Measurements from ENCODE around the gene ERN2.

Gene ERN2

GRCh38 chr16:23683487-23683886 lies 29.5 kb downstream of the ERN2 start:
- no peak for DNase-seq

DNA sequence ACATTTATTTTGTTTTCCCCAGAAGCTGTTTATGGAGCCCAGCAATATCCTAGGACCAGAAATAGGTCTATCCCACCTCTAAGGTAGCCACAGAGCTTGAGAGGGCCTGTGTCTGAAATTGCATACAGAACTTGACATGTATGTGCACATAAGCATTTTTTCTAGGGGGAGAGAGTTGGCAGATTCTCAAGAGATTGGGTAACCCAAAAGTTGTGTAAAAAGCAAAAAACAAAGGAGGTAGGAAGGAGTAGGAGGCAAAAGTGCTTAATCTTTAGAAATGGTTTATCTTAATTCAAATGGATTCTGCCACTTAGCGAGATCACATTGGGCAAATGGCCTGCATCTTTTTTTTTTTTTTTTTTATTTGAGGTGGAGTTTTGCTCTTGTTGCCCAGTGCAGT lies 30.8 kb downstream of the ERN2 start:
- DNase-seq, result no peak

DNA sequence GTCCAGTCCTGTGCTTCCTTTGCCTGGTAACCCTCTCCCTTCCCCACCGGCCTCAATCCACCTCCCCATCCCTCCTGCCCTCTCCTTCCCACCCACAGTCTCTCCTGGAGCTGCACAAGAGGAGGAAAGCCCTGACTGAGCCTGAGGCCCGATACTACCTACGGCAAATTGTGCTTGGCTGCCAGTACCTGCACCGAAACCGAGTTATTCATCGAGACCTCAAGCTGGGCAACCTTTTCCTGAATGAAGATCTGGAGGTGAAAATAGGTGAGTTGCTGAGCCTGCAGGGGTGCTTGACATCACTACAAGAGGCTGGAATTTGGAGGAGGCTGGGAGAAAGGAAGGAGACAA lies 33.1 kb downstream of the ERN2 start:
- no peak for DNase-seq

GRCh38 chr16:23679274-23679985 lies 33.6 kb downstream of the ERN2 start:
- peak; percentile 17 for DNase-seq

DNA sequence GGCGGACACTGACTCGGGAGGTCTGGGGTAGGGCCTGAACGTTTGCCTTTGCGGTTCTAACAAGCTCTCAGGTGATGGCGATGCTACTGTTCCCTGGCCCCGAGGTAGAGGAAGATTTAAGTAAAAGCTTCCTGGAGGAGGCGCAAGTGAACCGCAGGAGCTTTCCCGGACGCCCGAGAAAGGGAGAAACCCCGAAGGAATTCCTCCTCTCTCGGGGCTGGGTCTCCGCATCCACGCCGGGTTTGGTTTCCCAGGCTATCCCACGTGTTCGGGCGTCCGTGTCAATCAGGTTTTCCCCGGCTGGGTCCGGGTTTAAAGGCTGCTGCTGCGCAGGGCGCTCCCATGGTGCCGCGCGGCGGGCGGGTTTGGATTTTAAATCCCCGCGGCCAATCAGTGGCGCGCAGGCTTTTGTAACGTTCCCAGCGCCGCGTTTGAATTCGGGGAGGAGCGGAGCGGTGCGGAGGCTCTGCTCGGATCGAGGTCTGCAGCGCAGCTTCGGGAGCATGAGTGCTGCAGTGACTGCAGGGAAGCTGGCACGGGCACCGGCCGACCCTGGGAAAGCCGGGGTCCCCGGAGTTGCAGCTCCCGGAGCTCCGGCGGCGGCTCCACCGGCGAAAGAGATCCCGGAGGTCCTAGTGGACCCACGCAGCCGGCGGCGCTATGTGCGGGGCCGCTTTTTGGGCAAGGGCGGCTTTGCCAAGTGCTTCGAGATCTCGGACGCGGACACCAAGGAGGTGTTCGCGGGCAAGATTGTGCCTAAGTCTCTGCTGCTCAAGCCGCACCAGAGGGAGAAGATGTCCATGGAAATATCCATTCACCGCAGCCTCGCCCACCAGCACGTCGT lies 34.4 kb downstream of the ERN2 start, which contains the start of gene PLK1:
PLK1 (plus strand) TSS at position 460 of the 844 bp plus-strand sequence; CDS start at position 504, 44 bp downstream.
- peak; percentile 81 for DNase-seq

GRCh38 chr16:23676924-23677480 lies 36.0 kb downstream of the ERN2 start:
- DNase-seq, result no peak

- DNase-seq, result no peak
These were observed 38.9 kb downstream of the ERN2 start for GRCh38 chr16:23673971-23674614.

DNA sequence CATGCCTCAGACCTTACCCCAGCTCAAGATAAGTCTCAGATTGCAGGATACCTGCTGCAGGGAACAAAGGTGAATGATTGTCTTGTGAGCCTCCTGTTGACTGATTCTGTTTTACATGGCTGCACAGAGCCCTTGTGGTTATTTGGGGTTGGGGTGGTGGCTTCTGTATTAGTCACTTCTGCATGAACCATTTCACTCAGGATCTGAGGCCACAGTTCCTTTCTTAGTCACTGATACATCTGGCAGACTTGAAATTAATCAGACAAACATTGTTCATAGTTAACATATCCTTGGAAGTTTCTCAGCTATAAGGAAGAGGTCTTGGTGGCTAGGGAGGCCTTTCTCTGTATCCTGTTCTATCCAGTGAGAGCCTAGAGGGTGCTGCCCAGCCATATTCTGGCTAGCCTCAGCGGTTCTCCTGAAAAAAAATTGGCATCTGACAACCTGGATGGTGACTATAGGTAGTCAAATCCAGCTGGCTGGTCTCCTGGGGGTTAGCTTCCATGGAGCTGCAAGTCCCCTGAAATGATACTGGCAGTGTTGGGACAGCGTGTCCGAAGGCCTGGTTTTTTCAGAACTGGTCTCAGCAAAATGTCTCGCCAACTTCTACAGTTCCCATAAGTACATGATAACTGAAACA lies 42.8 kb downstream of the ERN2 start:
- no peak for DNase-seq

DNA sequence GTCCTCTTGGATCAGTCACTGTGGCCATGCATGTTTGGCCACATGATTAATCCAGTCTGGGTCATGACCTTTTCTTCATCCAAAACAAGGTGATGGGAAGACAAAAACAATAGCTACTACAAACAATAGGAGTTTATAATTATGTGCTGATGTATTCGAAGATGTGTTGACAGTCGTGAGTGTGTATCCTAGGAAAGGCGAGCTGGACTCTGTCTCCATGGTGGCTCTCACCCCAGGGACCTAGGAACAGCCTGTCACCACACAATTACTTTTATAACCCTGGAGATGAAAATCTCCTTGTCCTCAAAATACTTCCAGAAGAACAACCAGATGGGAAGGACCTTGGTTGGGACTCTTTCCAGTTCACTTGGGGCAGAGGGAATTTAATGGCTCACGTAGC lies 44.1 kb downstream of the ERN2 start:
- no peak for DNase-seq

GRCh38 chr16:23668225-23668624 lies 44.8 kb downstream of the ERN2 start:
- DNase-seq, result no peak

DNA sequence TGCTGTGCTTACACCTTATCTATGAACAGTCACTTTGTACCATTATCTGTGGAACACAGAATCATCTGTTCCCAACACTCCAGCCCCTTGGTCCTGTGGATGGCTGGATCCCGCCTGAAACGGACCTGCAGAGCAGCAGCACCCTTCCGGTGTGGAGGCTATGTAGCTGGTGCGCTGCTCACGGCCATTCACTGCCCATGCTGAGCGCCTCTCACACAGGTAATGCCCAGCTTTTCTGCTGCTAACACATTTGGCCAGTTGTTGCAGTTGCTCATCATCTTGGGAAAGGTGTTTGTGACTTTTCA lies 45.7 kb downstream of the ERN2 start:
- no peak for DNase-seq

GRCh38 chr16:23666571-23667354 lies 46.3 kb downstream of the ERN2 start:
- no peak for DNase-seq

DNA sequence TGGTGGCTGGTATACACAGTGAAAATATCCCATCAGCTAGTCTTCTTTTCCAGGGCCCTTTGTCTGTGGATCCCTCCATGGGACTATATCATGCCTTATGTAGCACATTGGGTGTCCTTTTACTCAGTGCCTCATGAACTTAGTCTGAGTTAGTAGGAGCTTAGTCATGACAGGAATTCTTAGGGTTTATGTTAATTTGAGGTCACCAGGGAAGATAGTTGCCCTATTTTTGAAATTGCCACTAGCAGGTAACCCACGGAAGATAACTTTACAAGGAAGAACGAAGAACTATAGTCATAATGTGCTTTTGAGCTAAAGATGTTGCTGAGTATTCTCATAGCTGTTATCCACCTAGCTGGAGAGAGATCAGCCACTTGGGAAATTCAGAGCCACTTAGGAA lies 49.1 kb downstream of the ERN2 start:
- no peak for DNase-seq

DNA sequence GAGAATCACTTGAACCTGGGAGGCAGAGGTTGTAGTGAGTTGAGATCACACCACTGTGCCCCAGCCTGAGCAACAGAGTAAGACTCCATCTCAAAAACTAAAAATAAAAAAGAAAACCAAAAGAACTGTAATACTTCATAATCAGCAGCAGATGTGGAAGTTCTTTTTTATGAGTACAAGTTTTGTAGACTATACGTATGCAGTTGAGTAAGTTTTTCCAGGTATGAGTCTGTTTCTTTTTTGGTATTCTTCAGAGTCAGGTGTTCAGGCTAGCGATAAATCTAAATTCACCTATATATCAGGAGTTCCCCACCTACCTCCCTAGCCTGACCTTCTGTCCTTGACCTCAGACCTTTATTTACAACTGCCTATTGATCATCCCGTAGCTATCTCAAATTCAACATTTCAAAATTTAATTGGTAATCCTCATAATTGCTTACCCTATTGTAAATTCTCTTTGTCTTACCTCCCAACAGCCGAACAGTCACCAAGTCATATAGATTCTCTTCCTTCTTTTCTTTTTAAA lies 61.0 kb downstream of the ERN2 start:
- no peak for DNase-seq

GRCh38 chr16:23650674-23651416 lies 62.2 kb downstream of the ERN2 start:
- no peak for DNase-seq

DNA sequence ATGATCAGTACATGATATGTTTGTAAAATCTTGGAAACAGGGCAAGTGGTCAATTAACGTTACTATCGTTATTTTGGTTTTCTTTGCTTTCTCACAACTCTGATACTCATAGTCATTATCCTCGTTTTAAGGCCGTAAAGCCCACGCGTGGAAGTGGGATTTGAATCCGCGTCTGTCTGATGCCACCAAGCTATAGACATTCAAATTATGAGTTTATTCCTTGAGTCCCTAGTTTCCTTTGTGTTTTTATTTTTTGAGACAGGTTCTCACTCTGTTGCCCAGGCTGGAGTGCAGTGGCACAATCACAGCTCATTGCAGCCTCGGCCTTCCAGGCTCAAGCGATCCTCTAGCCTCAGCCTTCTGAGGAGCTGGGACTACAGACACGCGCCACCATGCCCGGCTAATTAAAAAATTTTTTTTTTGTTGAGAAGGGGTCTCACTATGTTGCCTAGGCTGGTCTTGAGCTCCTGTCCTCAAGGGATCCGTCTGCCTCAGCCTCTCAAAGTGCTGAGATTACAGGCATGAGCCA lies 70.7 kb downstream of the ERN2 start:
- no peak for DNase-seq

- DNase-seq, result peak; percentile 92
These were observed 71.9 kb downstream of the ERN2 start, which contains the start of the genes DCTN5 and PALB2 for GRCh38 chr16:23640931-23641765. TSS of gene DCTN5 (plus strand) at chr16:23641466. CDS start at chr16:23641543, 77 bp downstream. TSS of gene PALB2 (minus strand) at chr16:23641310. CDS start at chr16:23641157, 153 bp downstream.

DNA sequence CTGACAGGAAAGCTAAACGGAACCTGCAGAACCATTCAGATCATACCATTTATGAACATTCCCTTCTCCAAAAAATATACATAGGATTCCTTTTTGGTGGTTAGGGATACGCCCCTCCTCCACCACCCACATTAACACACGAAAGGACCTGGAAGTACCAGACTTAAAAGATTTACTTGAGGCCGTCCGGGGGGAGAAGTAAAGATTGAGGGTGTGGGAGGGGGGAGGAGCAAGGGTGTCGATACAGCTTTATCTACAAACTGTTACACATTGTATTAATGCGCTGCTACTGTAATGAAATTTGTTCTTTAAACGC lies 72.4 kb downstream of the ERN2 start:
- DNase-seq, result peak; percentile 1
